OCI-LY7 (cell line): ENCODE data around the gene RANBP9.

Experiments
- EZH2phosphoT487 ChIP-seq: fragments of 200-600 bp; sonication (generic); IDR thresholded peaks from 2 replicates; pipeline ENCODE4 v1.6.1; 2018; ENCODE audit warnings: low read depth, borderline replicate concordance, mild to moderate bottlenecking, mixed run types, antibody characterized with exemption, low read length, moderate library complexity, mixed read lengths
- TF ChIP-seq, protein P1 (sequence below): fragments of 200-600 bp; sonication (generic); conservative IDR thresholded peaks from 2 replicates; pipeline ENCODE4 v1.5.1; 2014; ENCODE audit warnings: mild to moderate bottlenecking, antibody characterized with exemption, low read length, moderate library complexity, mixed read lengths

- TF ChIP-seq, protein P1, sequence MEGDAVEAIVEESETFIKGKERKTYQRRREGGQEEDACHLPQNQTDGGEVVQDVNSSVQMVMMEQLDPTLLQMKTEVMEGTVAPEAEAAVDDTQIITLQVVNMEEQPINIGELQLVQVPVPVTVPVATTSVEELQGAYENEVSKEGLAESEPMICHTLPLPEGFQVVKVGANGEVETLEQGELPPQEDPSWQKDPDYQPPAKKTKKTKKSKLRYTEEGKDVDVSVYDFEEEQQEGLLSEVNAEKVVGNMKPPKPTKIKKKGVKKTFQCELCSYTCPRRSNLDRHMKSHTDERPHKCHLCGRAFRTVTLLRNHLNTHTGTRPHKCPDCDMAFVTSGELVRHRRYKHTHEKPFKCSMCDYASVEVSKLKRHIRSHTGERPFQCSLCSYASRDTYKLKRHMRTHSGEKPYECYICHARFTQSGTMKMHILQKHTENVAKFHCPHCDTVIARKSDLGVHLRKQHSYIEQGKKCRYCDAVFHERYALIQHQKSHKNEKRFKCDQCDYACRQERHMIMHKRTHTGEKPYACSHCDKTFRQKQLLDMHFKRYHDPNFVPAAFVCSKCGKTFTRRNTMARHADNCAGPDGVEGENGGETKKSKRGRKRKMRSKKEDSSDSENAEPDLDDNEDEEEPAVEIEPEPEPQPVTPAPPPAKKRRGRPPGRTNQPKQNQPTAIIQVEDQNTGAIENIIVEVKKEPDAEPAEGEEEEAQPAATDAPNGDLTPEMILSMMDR = no peak
- no peak for TF ChIP-seq EZH2phosphoT487
Observed at GRCh38 chr6:13674533-13675190, 37.0 kb downstream of the RANBP9 start.
